Thyroid gland (tissue), 4 donors: ENCODE data around the gene SI. TPM values are rescaled to one million over a fixed set of nuclear protein-coding genes. Genes with fewer than 3 reads are reported as not detected.

Experiments
- DNase-seq, 2 donors: peaks; one replicate each; pipeline ENCODE4 v3.0.0-alpha.2; 2019
- H3K27ac ChIP-seq, 3 donors: fragments of 200-600 bp; sonication (generic); 1 replicate in 2 of 3; 2 replicates in 1 of 3; pipeline ENCODE4 v1.5.1; 2016 to 2019; ENCODE audit warnings: mild to moderate bottlenecking in 1 of 3, moderate library complexity in 1 of 3
- H3K27me3 ChIP-seq: fragments of 200-600 bp; sonication (generic); one replicate; pipeline ENCODE4 v1.5.1; 2019
- H3K36me3 ChIP-seq, 2 donors: fragments of 200-600 bp; sonication (generic); one replicate each; pipeline ENCODE4 v1.5.1; 2016 to 2019
- H3K4me1 ChIP-seq, 2 donors: fragments of 200-600 bp; sonication (generic); one replicate each; pipeline ENCODE4 v1.5.1; 2017 to 2019
- H3K4me3 ChIP-seq, 3 donors: fragments of 200-600 bp; sonication (generic); replicated peaks in 1 of 3; 1 replicate in 2 of 3; 2 replicates in 1 of 3; pipeline ENCODE4 v1.5.1; 2016; ENCODE audit warnings: mild to moderate bottlenecking in 1 of 3
- H3K9me3 ChIP-seq: fragments of 200-600 bp; sonication (generic); one replicate; pipeline ENCODE4 v1.5.1; 2017
- WGBS, 2 donors: methylation state at CpG; one replicate each; pipeline ENCODE4 v1.1.5; 2017; 5-methylcytosine and 5-hydroxymethylcytosine counted together
- intact Hi-C: fragments of 100-400 bp; cut with DNase I; formaldehyde crosslinking; loops from one replicate; pipeline ENCODE4 v1.15.1; 2023
- small RNA-seq: library from RNA; depleted of rRNA; stranded (forward); fragments of <200 nt; gene quantifications from one replicate; pipeline ENCODE3, GENCODE V24; 2016
- total RNA-seq, 4 donors: library from RNA; depleted of rRNA; stranded (reverse); fragments of >200 nt; gene quantifications; one replicate each; pipeline ENCODE4 v1.2.3, GENCODE V29; 2016
- TF ChIP-seq, protein P1 (sequence below), 6 experiments: fragments of 200-600 bp in 3 of 6; fragments of 450-650 bp in 3 of 6; sonication (generic) in 3 of 6; IDR thresholded peaks; one replicate each; pipeline ENCODE4 v1.5.1; 2016 to 2019; ENCODE audit warnings: antibody characterized with exemption in 6 of 6, mild to moderate bottlenecking in 2 of 6, inconsistent platforms in 1 of 6, moderate library complexity in 1 of 6

SI gene
- total RNA-seq, 4 donors from 2014 or later, result not detected

- no peak overlapping the region for H3K4me3 ChIP-seq
- intact Hi-C loops, result no loop called here
- TF ChIP-seq, protein P1, sequence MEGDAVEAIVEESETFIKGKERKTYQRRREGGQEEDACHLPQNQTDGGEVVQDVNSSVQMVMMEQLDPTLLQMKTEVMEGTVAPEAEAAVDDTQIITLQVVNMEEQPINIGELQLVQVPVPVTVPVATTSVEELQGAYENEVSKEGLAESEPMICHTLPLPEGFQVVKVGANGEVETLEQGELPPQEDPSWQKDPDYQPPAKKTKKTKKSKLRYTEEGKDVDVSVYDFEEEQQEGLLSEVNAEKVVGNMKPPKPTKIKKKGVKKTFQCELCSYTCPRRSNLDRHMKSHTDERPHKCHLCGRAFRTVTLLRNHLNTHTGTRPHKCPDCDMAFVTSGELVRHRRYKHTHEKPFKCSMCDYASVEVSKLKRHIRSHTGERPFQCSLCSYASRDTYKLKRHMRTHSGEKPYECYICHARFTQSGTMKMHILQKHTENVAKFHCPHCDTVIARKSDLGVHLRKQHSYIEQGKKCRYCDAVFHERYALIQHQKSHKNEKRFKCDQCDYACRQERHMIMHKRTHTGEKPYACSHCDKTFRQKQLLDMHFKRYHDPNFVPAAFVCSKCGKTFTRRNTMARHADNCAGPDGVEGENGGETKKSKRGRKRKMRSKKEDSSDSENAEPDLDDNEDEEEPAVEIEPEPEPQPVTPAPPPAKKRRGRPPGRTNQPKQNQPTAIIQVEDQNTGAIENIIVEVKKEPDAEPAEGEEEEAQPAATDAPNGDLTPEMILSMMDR (IDR thresholded peaks at IDR 0.05), result no peak
- DNase-seq, result no peak
- H3K27me3 ChIP-seq, result no peaks in the 10 kb centered on the region
- no peaks in the 10 kb centered on the region for H3K9me3 ChIP-seq
- H3K27ac ChIP-seq, result no peak overlapping the region
- 88 to 90% methylated on average over 2 of the region's 2 CpGs for WGBS, 2 donors
- H3K36me3 ChIP-seq, result no peaks in the 10 kb centered on the region
- no peaks in the 10 kb centered on the region for H3K4me1 ChIP-seq
Measured at GRCh38 chr3:164929642-164930041, 148.7 kb downstream of the SI start.

Small RNAs within 50 kb of the gene (small RNA-seq; reads per million reads assigned to genes)
- gene RF00019, result not detected

Other genes with a start within 250 kb of the SI start
- gene SLITRK3, start 117.9 kb upstream of the SI start, total RNA-seq, result 1 to 10 TPM in 1 of 4 donors, under 1 TPM in 2, not detected in 1; 0.13 to 1.9 (median 0.67) TPM